GM12892 (cell line): Measurements from ENCODE around the gene PTX3.

ENCODE experiments used
- POLR2A ChIP-seq: IDR thresholded peaks from 2 replicates; pipeline ENCODE4 v1.6.1; 2011; ENCODE audit warnings: low read depth, low read length, control low read depth
- POLR2AphosphoS5 ChIP-seq: IDR thresholded peaks from 2 replicates; pipeline ENCODE4 v1.6.1; 2011; ENCODE audit warnings: low read depth, low read length, control low read depth
- TAF1 ChIP-seq: IDR thresholded peaks from 2 replicates; pipeline ENCODE4 v1.6.1; 2011; ENCODE audit warnings: low read depth, mild to moderate bottlenecking, control low read depth, low read length, borderline replicate concordance

GRCh38 chr3:157410945-157411344 lies 25.7 kb upstream of the PTX3 start:
- TF ChIP-seq POLR2A (no peak), TAF1 (no peak), POLR2AphosphoS5 (no peak)
